CD4-positive, alpha-beta T cell (primary cell): ENCODE measurements around the gene ATF4. TPM values are rescaled to one million over a fixed set of nuclear protein-coding genes. Genes with fewer than 3 reads are reported as not detected.

Experiments
- ATAC-seq: fragments of 200-7000 bp; cut with Tn5 transposase; one replicate; pipeline ENCODE4 v1.10.0; 2022; ENCODE audit warnings: mild to moderate bottlenecking; ENCODE audit not compliant: poor library complexity
- CTCF ChIA-PET: fragments of 350-600 bp; sonication (Branson Sonifier 250); formaldehyde crosslinking; loops from one replicate; lab custom pipeline; 2021; ENCODE audit warnings: antibody characterized with exemption, inconsistent platforms; lab: Charles Lee
- POLR2A ChIA-PET: fragments of 350-600 bp; sonication (Branson Sonifier 250); formaldehyde crosslinking; loops from one replicate; lab custom pipeline; 2021; ENCODE audit warnings: antibody characterized with exemption, inconsistent platforms; lab: Charles Lee
- DNase-seq, 14 experiments: peaks; one replicate each; pipeline ENCODE4 v3.0.0-alpha.2; 2013 to 2020; ENCODE audit warnings: mixed read lengths in 2 of 14
- H3K27ac ChIP-seq, 2 donors: one replicate each; pipeline versions ENCODE4 v1.5.1 to v1.7.0; 2013; ENCODE audit warnings: low read length in 2 of 2, low read depth in 1 of 2, mild to moderate bottlenecking in 1 of 2
- H3K27me3 ChIP-seq, 2 experiments: 1 replicate in 1 of 2; 2 replicates in 1 of 2; pipeline versions ENCODE4 v1.6.1 to v1.7.0; 2013; ENCODE audit warnings: low read length in 2 of 2, control low read depth in 1 of 2, mild to moderate bottlenecking in 1 of 2, moderate library complexity in 1 of 2; ENCODE audit not compliant: insufficient read depth in 2 of 2, control insufficient read depth in 1 of 2
- H3K36me3 ChIP-seq: one replicate; pipeline ENCODE4 v1.6.1; 2013; ENCODE audit warnings: low read length, control low read depth; ENCODE audit not compliant: insufficient read depth
- H3K4me1 ChIP-seq: one replicate; pipeline ENCODE4 v1.6.1; 2013; ENCODE audit warnings: low read length, control low read depth; ENCODE audit not compliant: insufficient read depth
- H3K4me3 ChIP-seq: one replicate; pipeline ENCODE4 v1.5.1; 2013; ENCODE audit warnings: mild to moderate bottlenecking, low read length, moderate library complexity
- H3K9me3 ChIP-seq, 2 experiments: 1 replicate in 1 of 2; 2 replicates in 1 of 2; pipeline versions ENCODE4 v1.6.1 to v1.7.0; 2013; ENCODE audit warnings: low read length in 2 of 2, mild to moderate bottlenecking in 2 of 2, control low read depth in 1 of 2, moderate library complexity in 1 of 2; ENCODE audit not compliant: control insufficient read depth in 1 of 2, insufficient read depth in 1 of 2
- H3K27ac Mint-ChIP-seq: one replicate; pipeline ENCODE4 v1.8.0; 2020; ENCODE audit warnings: mixed read lengths
- H3K27me3 Mint-ChIP-seq: one replicate; pipeline ENCODE4 v1.8.0; 2021; ENCODE audit warnings: mixed read lengths
- H3K36me3 Mint-ChIP-seq: one replicate; pipeline ENCODE4 v1.8.0; 2021; ENCODE audit warnings: low read depth, mixed read lengths
- H3K4me1 Mint-ChIP-seq: one replicate; pipeline ENCODE4 v1.8.0; 2021; ENCODE audit warnings: low read depth, mixed read lengths
- H3K4me3 Mint-ChIP-seq: one replicate; pipeline ENCODE4 v1.8.0; 2020; ENCODE audit warnings: mild to moderate bottlenecking, mixed read lengths
- H3K9me3 Mint-ChIP-seq: one replicate; pipeline ENCODE4 v1.8.0; 2020; ENCODE audit warnings: mixed read lengths
- intact Hi-C, 2 experiments: fragments of 100-400 bp; cut with DNase I in 1 of 2; cut with micrococcal nuclease in 1 of 2; formaldehyde crosslinking; loops; one replicate each; pipeline versions ENCODE4 v1.15.1 to v1.9.0; 2023 to 2025; cut with DNase I, micrococcal nuclease
- total RNA-seq, 174 experiments: library from RNA in 2 of 174; stranded (reverse) in 2 of 174; gene quantifications; one replicate each; pipeline ENCODE4 v1.2.3 and lab custom pipeline; 2021 to 2026
- TF ChIP-seq, protein P1 (sequence below): fragments of 200-600 bp; IDR thresholded peaks from one replicate; pipeline ENCODE4 v1.8.0; 2022; ENCODE audit warnings: antibody characterized with exemption, mild to moderate bottlenecking

The ATF4 gene
- total RNA-seq, 2 experiments from 2014 or later: 358 to 365 TPM

DNA sequence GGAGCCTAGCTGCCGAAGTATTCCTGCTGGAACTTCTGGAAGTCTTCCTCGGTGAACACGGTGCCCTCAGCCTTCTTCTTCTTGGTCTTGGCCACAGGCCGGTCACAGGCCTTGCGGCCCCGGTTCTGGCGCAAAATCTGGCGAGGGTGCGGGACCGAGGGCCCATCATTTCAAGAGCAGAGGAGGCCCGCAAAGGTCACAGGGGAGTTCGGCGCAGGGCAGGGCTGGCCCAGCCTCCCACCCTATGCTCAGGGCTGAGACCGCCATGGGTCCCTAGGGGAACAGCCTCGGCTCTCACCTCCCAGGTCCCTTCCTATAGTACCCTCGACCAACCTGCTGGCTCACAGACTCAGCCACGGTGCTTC lies 9.1 kb downstream of the ATF4 start:
- Mint-ChIP-seq H3K4me1 (peaks cover 89% of the 10 kb centered on the region), H3K9me3 (no peaks in the 10 kb centered on the region), H3K27me3 (no peaks in the 10 kb centered on the region), H3K4me3 (peak overlapping the region; percentile 82), H3K27ac (peak overlapping the region; percentile 87), H3K36me3 (peaks cover 67% of the 10 kb centered on the region)
- Histone ChIP-seq H3K4me3 (no peak overlapping the region), H3K4me1 (peaks cover 89% of the 10 kb centered on the region), H3K9me3 (no peaks in the 10 kb centered on the region), H3K27me3 (no peaks in the 10 kb centered on the region), H3K36me3 (peaks cover 34% of the 10 kb centered on the region), H3K27ac (peak overlapping the region in 1 of 2 donors; percentile 19)
- ChIA-PET CTCF (interaction anchor here (0.6 to 4.8 kb wide), 29 partner anchors 12 to 648 kb away, joined by 3 to 69 read pairs (median 4); partner anchors contain the start of genes ATF4, GRAP2, MIEF1 and RPL3), POLR2A (interaction anchor here (1.0 to 5.1 kb wide), 16 partner anchors 7 to 795 kb away, joined by 3 to 129 read pairs (median 8); partner anchors contain the start of genes ATF4, MIEF1, RPL3 and SYNGR1)
- intact Hi-C loops: loop anchor here (1.0 to 5.0 kb wide), 7 partner anchors 15 to 657 kb away; partner anchors contain the start of gene CBX6 (in 1 of the 2)
- TF ChIP-seq, protein P1, sequence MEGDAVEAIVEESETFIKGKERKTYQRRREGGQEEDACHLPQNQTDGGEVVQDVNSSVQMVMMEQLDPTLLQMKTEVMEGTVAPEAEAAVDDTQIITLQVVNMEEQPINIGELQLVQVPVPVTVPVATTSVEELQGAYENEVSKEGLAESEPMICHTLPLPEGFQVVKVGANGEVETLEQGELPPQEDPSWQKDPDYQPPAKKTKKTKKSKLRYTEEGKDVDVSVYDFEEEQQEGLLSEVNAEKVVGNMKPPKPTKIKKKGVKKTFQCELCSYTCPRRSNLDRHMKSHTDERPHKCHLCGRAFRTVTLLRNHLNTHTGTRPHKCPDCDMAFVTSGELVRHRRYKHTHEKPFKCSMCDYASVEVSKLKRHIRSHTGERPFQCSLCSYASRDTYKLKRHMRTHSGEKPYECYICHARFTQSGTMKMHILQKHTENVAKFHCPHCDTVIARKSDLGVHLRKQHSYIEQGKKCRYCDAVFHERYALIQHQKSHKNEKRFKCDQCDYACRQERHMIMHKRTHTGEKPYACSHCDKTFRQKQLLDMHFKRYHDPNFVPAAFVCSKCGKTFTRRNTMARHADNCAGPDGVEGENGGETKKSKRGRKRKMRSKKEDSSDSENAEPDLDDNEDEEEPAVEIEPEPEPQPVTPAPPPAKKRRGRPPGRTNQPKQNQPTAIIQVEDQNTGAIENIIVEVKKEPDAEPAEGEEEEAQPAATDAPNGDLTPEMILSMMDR: peak; percentile 65
- no peak for ATAC-seq
- DNase-seq: no peak

GRCh38 chr22:39530116-39530515 lies 9.8 kb downstream of the ATF4 start:
- intact Hi-C loops: loop anchor here (5.0 to 10.0 kb wide), 6 partner anchors 133 to 1107 kb away; partner anchors contain the start of genes TNRC6B (in 2 of the 2), CBX7 (in 1 of the 2), GRAP2 (in 1 of the 2) and MRTFA (in 1 of the 2)
- DNase-seq (no peak), ATAC-seq (no peak)
- Mint-ChIP-seq H3K4me3 (peak overlapping the region; percentile 82), H3K27me3 (no peaks in the 10 kb centered on the region), H3K27ac (peak overlapping the region; percentile 87), H3K4me1 (peaks cover 83% of the 10 kb centered on the region), H3K9me3 (no peaks in the 10 kb centered on the region), H3K36me3 (peaks cover 60% of the 10 kb centered on the region)
- Histone ChIP-seq H3K4me3 (no peak overlapping the region), H3K36me3 (peaks cover 34% of the 10 kb centered on the region), H3K27me3 (no peaks in the 10 kb centered on the region), H3K9me3 (no peaks in the 10 kb centered on the region), H3K4me1 (peaks cover 89% of the 10 kb centered on the region), H3K27ac (no peak overlapping the region)
- TF ChIP-seq, protein P1: no peak
- ChIA-PET CTCF (interaction anchor here (1.5 to 4.8 kb wide), 6 partner anchors 13 to 131 kb away, joined by 4 to 69 read pairs (median 18); partner anchors contain the start of genes ATF4 and TAB1), POLR2A (interaction anchor here (1.4 to 5.1 kb wide), 4 partner anchors 8 to 514 kb away, joined by 5 to 129 read pairs (median 31); partner anchors contain the start of genes ATF4 and RPL3)

DNA sequence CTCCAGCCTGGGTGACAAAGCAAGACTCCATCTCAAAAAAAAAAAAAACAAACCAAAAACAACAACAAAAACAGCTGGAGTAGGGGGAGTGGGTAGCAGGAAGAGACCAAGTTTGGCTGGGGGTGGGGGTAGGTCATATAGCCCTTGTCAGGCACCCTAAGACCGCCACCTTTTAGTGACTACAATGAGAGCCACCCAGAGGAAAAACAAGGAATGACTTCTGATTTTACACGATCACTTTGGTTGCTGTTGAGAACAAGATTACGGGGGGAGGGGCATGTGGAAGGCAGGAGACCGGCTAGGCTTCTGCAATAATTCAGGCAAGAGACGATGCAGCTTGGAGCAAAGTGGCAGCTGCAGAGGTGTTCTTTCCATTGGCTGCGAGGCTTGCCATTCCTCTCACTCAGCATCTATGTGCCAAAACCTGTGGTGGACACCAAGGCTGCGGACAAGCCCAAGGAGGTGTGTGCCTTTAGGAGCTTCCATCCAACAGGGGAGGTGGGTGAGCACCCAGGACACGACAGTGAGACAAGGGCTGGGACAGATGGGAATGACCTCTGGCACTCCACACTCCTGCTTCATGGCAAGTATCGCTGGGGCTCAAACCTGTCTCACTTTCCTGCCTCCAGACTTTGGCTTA lies 10.4 kb downstream of the ATF4 start:
- Mint-ChIP-seq H3K27ac (peak overlapping the region; percentile 90), H3K4me1 (peaks cover 77% of the 10 kb centered on the region), H3K9me3 (no peaks in the 10 kb centered on the region), H3K36me3 (peaks cover 54% of the 10 kb centered on the region), H3K27me3 (no peaks in the 10 kb centered on the region), H3K4me3 (peak overlapping the region; percentile 98)
- H3K4me3 ChIP-seq: peak overlapping the region; percentile 73
- ChIA-PET POLR2A (interaction anchor here (3.6 to 5.1 kb wide), 3 partner anchors 9 to 514 kb away, joined by 35 to 129 read pairs (median 45); partner anchors contain the start of genes ATF4 and RPL3), CTCF (interaction anchor here (1.6 to 4.8 kb wide), 5 partner anchors 13 to 131 kb away, joined by 6 to 69 read pairs (median 22); partner anchors contain the start of genes ATF4 and TAB1)
- H3K27ac ChIP-seq: no peak overlapping the region
- H3K4me1 ChIP-seq: peaks cover 83% of the 10 kb centered on the region
- TF ChIP-seq, protein P1: no peak
- DNase-seq: peak in 4 of 14 experiments; percentile 27 to 75 (median 54)
- peaks cover 34% of the 10 kb centered on the region for H3K36me3 ChIP-seq
- no peaks in the 10 kb centered on the region for H3K27me3 ChIP-seq
- no peak for ATAC-seq
- H3K9me3 ChIP-seq: no peaks in the 10 kb centered on the region
- intact Hi-C loops: loop anchor here (5.0 to 10.0 kb wide), 6 partner anchors 134 to 1106 kb away; partner anchors contain the start of genes TNRC6B (in 2 of the 2), CBX7 (in 1 of the 2), GRAP2 (in 1 of the 2) and MRTFA (in 1 of the 2)
